Activated T-cell treated with anti-CD3 and anti-CD28 coated beads, Interleukin-2, amount 50 U/mL, for 24 hours (primary cell): ENCODE measurements around the gene ABCG4.
"Not testable (repeated sequence)": the region's sequence is repeated elsewhere in the genome, so short reads cannot be mapped to it uniquely, and the experiment has no call there.

Experiments
- DNase-seq: peaks from one replicate; pipeline ENCODE4 v3.0.0-alpha.2; 2020
- H3K27ac Mint-ChIP-seq: 2 replicates; pipeline ENCODE4 v1.8.0; 2020; ENCODE audit warnings: mild to moderate bottlenecking, mixed read lengths
- H3K27me3 Mint-ChIP-seq: 2 replicates; pipeline ENCODE4 v1.8.0; 2020; ENCODE audit warnings: mixed read lengths
- H3K36me3 Mint-ChIP-seq: 2 replicates; pipeline ENCODE4 v1.8.0; 2020; ENCODE audit warnings: low read depth, mixed read lengths
- H3K4me1 Mint-ChIP-seq: 2 replicates; pipeline ENCODE4 v1.8.0; 2020; ENCODE audit warnings: low read depth, mixed read lengths
- H3K4me3 Mint-ChIP-seq: 2 replicates; pipeline ENCODE4 v1.8.0; 2020; ENCODE audit warnings: mild to moderate bottlenecking, moderate library complexity, mixed read lengths
- H3K9me3 Mint-ChIP-seq: 2 replicates; pipeline ENCODE4 v1.8.0; 2020; ENCODE audit warnings: mixed read lengths

The ABCG4 gene

DNA sequence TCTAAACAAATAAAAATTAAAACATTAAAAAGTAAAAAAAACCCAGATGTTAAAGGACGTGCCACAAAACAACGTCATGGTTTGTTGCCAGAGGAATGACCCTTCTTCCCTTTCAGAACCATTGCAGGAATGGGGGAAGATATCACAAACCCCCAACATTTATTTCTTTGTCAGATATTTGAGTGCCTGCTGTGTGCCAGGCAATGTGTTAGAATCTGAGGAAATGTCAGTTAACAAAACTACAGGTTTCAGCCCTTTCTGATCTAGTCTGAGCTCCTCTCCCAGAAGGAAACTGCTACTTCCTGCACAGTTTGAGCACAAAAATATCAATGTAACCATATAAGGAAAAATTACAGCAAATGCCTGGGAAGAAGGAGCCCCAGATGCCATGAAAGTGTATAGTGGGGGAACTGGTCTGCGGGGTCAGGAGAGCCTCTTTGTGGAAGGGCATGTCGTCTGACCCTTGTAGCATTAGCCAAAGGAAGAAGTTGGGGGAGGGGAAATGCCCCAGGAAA, 29.4 kb downstream of the ABCG4 start:
- DNase-seq: no peak
- Mint-ChIP-seq H3K36me3 (peaks cover 38% of the 10 kb centered on the region), H3K27ac (no peak overlapping the region), H3K9me3 (no peaks in the 10 kb centered on the region), H3K27me3 (no peaks in the 10 kb centered on the region), H3K4me1 (peaks cover 10% of the 10 kb centered on the region), H3K4me3 (no peak overlapping the region)

DNA sequence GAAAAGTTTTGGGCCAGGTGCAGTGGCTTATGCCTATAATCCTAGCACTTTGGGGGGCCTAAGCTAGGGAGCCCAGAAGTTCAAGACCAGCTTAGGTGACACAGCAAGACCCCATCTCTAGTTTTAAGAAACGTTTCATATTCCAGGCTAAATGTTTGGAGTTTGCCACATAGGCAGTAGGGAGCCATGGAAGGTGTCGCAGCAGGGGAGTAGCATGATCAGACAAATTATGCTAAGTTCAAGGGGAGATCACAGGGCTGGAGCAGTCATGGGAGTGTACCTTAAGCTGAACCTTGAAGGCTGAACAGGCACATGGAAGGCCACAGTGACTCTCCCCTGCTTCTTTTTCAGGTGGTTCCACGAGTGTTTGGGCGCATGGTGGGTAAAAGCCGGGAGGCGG, 30.5 kb downstream of the ABCG4 start:
- H3K4me1 Mint-ChIP-seq: peaks cover 12% of the 10 kb centered on the region
- peaks cover 30% of the 10 kb centered on the region for H3K36me3 Mint-ChIP-seq
- no peak overlapping the region for H3K4me3 Mint-ChIP-seq
- no peak overlapping the region for H3K27ac Mint-ChIP-seq
- no peak for DNase-seq
- H3K27me3 Mint-ChIP-seq: no peaks in the 10 kb centered on the region
- H3K9me3 Mint-ChIP-seq: no peaks in the 10 kb centered on the region

DNA sequence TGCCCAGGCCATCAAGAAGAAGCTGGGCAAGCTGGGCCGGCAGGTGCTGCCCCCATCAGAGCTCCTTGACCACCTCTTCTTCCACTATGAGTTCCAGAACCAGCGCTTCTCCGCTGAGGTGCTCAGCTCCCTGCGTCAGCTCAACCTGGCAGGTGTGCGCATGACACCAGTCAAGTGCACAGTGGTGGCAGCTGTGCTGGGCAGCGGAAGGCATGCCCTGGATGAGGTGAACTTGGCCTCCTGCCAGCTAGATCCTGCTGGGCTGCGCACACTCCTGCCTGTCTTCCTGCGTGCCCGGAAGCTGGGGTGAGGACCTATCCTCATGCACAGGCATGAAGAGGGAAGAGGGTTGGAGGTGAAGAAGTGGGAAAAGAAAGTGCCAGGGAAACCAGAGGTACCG, 31.1 kb downstream of the ABCG4 start:
- H3K27ac Mint-ChIP-seq: no peak overlapping the region
- H3K27me3 Mint-ChIP-seq: no peaks in the 10 kb centered on the region
- no peaks in the 10 kb centered on the region for H3K9me3 Mint-ChIP-seq

DNA sequence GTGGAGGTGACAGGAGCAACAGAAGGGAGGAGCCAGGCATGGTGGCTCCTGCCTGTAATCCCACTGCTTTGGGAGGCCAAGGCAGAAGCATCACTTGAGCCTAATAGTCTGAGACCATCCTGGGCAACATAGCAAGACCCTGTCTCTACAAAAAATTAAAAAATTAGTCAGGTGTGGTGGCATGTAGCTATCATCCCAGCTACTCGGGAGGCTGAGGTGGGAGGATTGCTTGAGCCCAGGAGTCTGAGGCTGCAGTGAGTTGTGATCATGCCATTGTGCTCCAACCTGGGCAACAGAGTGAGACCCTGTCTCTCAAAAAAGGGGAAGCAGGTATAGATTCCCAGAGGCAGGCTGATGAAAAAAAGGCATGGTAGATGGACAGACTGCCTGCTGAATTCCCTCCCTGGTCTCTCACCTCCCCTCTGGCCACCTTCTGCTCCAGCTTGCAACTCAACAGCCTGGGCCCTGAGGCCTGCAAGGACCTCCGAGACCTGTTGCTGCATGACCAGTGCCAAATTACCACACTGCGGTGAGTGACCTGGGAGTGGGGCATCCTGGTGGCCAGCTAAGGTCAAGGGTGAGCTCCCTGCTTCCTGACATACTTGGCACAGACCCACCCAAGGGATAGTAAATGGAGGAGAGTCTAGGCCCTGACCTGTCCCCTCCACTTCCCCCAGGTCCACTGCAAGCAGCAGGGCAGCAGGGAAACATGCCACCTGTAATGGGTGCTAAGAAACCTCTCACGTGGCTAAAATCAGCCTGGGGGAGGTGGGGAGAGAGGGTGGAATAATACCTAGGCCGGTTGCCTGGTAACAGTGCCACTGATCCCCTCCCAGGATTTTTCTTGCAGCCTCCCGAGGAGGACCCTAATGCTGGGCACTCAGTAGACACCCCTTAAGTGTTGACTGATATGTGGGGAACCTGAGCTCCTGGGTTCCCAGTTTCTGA, 32.2 kb downstream of the ABCG4 start:
- H3K27me3 Mint-ChIP-seq: no peaks in the 10 kb centered on the region
- no peak overlapping the region for H3K4me3 Mint-ChIP-seq
- no peak for DNase-seq
- H3K36me3 Mint-ChIP-seq: peaks cover 14% of the 10 kb centered on the region
- H3K4me1 Mint-ChIP-seq: peaks cover 11% of the 10 kb centered on the region
- no peaks in the 10 kb centered on the region for H3K9me3 Mint-ChIP-seq
- H3K27ac Mint-ChIP-seq: no peak overlapping the region

More for the DNA sequence above, 31.1 kb downstream of the ABCG4 start:
- DNase-seq: no peak
- H3K4me1 Mint-ChIP-seq: peaks cover 18% of the 10 kb centered on the region
- H3K36me3 Mint-ChIP-seq: peaks cover 23% of the 10 kb centered on the region
- no peak overlapping the region for H3K4me3 Mint-ChIP-seq

DNA sequence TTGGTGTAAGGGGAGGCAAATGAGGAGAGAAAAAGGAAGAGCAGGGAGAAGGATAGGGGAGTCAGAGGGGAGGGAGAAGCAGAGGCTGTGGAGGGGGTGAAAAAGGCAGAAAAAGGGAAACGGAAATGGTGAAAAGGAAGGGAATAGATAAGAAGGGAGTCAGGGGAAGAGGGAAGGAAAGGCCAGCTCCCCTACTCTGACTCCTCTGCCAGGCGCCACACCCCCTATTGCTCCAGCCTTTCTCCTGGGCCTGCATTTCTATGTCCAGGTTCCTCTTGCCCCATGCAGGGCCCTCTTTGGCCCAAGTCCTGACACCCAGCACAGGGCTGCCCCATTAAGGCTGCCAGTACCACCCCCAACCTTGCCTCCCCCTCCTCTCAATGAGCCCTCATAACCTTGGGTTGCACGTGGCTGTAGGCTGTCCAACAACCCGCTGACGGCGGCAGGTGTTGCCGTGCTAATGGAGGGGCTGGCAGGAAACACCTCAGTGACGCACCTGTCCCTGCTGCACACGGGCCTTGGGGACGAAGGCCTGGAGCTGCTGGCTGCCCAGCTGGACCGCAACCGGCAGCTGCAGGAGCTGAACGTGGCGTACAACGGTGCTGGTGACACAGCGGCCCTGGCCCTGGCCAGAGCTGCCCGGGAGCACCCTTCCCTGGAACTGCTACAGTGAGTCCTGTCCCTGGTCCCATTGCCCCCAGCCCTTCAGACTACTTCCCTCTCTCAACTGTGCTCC, 33.0 kb downstream of the ABCG4 start:
- H3K9me3 Mint-ChIP-seq: no peaks in the 10 kb centered on the region
- H3K27ac Mint-ChIP-seq: no peak overlapping the region
- peaks cover 11% of the 10 kb centered on the region for H3K4me1 Mint-ChIP-seq
- H3K36me3 Mint-ChIP-seq: peaks cover 14% of the 10 kb centered on the region
- no peak overlapping the region for H3K4me3 Mint-ChIP-seq
- no peak for DNase-seq
- no peaks in the 10 kb centered on the region for H3K27me3 Mint-ChIP-seq

DNA sequence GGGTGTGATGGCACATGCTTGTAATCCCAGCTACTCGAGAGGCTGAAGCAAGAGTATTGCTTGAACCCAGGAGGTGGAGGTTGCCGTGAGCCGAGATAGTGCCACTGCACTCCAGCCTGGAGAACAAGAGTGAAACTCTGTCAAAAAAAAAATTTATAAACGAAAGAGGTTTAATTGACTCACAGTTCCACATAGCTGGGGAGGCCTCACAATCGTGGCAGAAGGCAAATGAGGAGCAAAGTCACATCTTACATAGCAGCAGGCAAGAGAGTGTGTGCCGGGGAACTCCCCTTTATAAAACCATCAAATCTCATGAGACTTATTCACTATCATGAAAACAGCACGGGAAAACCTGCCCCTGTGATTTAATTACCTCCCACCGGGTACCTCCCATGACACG, 35.5 kb downstream of the ABCG4 start:
- H3K27ac Mint-ChIP-seq, H3K9me3 Mint-ChIP-seq, H3K4me1 Mint-ChIP-seq, DNase-seq, H3K4me3 Mint-ChIP-seq, H3K27me3 Mint-ChIP-seq: not testable (repeated sequence)
- peaks cover 12% of the 10 kb centered on the region for H3K36me3 Mint-ChIP-seq

DNA sequence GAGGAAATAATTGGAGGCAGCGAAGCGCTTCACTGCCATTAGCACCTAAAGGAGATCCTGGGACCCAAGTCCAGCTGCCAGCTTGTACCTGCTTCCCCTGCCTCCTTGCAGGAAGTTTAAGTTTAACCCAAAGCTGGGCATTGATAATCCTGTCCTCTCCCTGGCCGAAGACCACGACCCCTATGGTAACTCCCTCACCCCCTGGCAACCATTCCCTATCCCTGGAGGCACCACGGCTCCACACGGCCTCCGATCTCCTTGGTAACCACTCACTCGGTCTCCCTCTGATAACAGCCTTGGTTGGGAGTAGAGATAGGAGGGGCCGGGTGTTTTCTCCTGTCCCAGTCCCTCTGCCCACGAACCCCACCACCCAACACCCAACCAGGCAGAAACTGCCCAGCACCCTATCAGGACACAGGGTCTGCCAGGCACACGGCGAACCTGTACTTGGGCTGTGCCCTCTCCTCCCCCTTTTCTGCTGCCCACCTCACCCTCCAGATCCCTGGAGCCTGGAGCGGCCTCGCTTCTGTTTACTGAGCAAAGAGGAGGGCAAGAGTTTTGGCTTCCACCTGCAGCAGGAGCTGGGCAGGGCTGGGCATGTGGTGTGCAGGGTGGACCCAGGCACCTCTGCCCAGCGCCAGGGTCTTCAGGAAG, 37.3 kb downstream of the ABCG4 start:
- H3K9me3 Mint-ChIP-seq: no peaks in the 10 kb centered on the region
- H3K27me3 Mint-ChIP-seq: no peaks in the 10 kb centered on the region
- no peak overlapping the region for H3K27ac Mint-ChIP-seq
- H3K36me3 Mint-ChIP-seq: peaks cover 6% of the 10 kb centered on the region
- peaks cover 7% of the 10 kb centered on the region for H3K4me1 Mint-ChIP-seq
- DNase-seq: no peak
- H3K4me3 Mint-ChIP-seq: no peak overlapping the region

DNA sequence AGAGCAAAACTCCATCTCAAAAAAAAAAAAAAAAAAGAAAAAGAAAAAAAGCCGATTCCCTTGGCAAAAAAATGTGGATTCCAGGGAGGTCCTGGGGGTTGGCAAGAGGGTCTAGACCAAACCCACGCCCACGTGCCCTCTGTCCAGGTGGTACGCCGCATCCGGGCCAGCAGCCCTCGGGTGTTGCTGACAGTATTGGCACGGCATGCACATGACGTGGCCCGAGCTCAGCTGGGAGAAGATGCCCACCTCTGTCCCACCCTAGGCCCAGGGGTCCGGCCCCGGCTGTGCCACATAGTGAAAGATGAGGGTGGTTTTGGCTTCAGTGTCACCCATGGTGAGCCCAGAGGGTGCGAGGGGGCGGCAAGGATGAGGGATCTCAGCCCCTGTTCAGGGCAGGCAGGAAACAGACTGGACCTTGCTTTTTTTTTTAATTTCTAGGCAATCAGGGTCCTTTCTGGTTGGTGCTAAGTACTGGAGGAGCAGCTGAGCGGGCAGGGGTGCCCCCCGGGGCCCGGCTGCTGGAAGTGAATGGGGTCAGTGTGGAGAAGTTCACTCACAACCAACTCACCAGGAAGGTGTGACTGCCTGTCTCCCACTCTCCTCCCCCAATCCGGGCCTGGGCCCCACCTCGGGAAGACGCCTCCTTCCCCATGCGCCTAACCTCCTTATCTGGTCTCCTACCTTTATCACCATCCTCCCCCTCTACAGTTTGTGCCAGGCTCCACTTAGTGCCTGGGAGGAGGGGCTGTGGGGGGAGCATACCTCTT, 38.5 kb downstream of the ABCG4 start:
- Mint-ChIP-seq H3K27me3 (no peaks in the 10 kb centered on the region), H3K27ac (no peak overlapping the region), H3K4me3 (no peak overlapping the region), H3K36me3 (peaks cover 5% of the 10 kb centered on the region), H3K4me1 (peaks cover 7% of the 10 kb centered on the region), H3K9me3 (no peaks in the 10 kb centered on the region)
- DNase-seq: no peak

DNA sequence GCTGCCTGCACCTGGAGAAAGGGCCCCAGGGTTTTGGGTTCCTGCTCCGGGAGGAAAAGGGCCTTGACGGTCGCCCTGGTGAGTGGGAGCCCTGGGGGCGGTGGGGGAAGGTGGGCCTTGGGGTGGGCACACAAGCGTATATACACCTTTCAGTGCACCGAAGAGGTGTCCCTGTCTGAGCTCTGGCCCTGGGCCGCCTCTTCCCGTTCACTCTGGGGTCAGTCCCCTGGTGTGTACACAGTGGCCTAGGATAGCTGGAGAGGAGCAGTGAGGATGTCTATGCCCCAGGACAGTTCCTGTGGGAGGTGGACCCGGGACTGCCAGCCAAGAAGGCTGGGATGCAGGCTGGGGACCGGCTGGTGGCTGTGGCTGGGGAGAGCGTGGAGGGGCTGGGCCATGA, 39.2 kb downstream of the ABCG4 start:
- Mint-ChIP-seq H3K36me3 (peaks cover under 1% of the 10 kb centered on the region), H3K27ac (no peak overlapping the region), H3K4me3 (no peak overlapping the region), H3K4me1 (peaks cover 7% of the 10 kb centered on the region), H3K9me3 (no peaks in the 10 kb centered on the region), H3K27me3 (no peaks in the 10 kb centered on the region)
- DNase-seq: no peak

DNA sequence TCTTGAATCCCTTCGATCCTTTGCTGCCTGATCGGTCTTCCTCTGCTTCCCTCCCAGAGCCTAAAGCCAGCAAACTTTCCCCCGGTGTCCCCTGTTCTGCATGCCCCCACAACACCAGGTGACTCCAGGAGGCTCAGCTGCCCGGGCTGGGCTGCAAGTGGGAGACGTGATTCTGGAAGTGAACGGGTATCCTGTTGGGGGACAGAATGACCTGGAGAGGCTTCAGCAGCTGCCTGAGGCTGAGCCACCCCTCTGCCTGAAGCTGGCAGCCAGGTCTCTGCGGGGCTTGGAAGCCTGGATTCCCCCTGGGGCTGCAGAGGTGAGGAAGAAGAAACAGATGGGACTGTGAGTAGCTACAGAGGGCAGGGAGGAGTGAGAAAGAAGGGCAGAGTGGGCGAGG, 40.0 kb downstream of the ABCG4 start:
- H3K4me1 Mint-ChIP-seq: peaks cover 7% of the 10 kb centered on the region
- no peak overlapping the region for H3K27ac Mint-ChIP-seq
- H3K27me3 Mint-ChIP-seq: no peaks in the 10 kb centered on the region
- H3K9me3 Mint-ChIP-seq: no peaks in the 10 kb centered on the region
- no peak for DNase-seq
- no peak overlapping the region for H3K4me3 Mint-ChIP-seq
- H3K36me3 Mint-ChIP-seq: no peaks in the 10 kb centered on the region

- H3K4me1 Mint-ChIP-seq: peaks cover 5% of the 10 kb centered on the region
- no peaks in the 10 kb centered on the region for H3K36me3 Mint-ChIP-seq
- no peak for DNase-seq
- H3K9me3 Mint-ChIP-seq: no peaks in the 10 kb centered on the region
- no peaks in the 10 kb centered on the region for H3K27me3 Mint-ChIP-seq
- H3K27ac Mint-ChIP-seq: no peak overlapping the region
- no peak overlapping the region for H3K4me3 Mint-ChIP-seq
These were observed 40.5 kb downstream of the ABCG4 start for GRCh38 chr11:119189393-119189792.

DNA sequence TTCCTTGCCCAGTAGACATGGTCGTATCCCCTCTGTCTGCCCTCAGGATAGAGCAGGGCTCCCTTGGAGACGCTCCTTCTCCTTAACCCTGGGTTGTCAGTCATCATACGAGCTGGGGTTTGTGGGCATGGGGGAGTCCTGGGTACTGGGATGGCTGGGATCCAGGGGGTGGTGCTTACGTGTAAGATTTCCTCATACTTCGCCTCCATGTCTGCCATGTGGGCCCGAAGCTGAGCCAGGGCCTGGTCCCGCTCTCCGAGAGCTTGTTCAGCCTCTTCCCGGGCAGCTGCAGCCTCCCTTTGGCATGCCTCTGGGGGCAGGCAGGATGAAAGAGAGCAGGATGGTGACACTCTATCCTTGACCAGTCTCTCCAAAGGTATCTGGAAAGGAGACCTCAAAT, 41.7 kb downstream of the ABCG4 start:
- DNase-seq: no peak
- H3K9me3 Mint-ChIP-seq: no peaks in the 10 kb centered on the region
- no peak overlapping the region for H3K4me3 Mint-ChIP-seq
- H3K27ac Mint-ChIP-seq: no peak overlapping the region
- no peaks in the 10 kb centered on the region for H3K27me3 Mint-ChIP-seq
- H3K4me1 Mint-ChIP-seq: no peaks in the 10 kb centered on the region
- H3K36me3 Mint-ChIP-seq: no peaks in the 10 kb centered on the region

- not testable (repeated sequence) for H3K27me3 Mint-ChIP-seq, H3K27ac Mint-ChIP-seq, H3K36me3 Mint-ChIP-seq, DNase-seq, H3K4me3 Mint-ChIP-seq, H3K9me3 Mint-ChIP-seq, H3K4me1 Mint-ChIP-seq
These were observed 42.4 kb downstream of the ABCG4 start for GRCh38 chr11:119191265-119191664.

GRCh38 chr11:119192111-119192510, 43.3 kb downstream of the ABCG4 start:
- Mint-ChIP-seq H3K9me3 (no peaks in the 10 kb centered on the region), H3K27me3 (no peaks in the 10 kb centered on the region), H3K36me3 (no peaks in the 10 kb centered on the region), H3K4me3 (no peak overlapping the region), H3K27ac (no peak overlapping the region), H3K4me1 (peaks cover 4% of the 10 kb centered on the region)
- no peak for DNase-seq
